Ishikawa (cell line): ENCODE data around the gene CCP110.

Experiments
- EP300 ChIP-seq: IDR thresholded peaks from 2 replicates; pipeline ENCODE4 v1.6.1; 2012; ENCODE audit warnings: borderline replicate concordance
- FOXM1 ChIP-seq: IDR thresholded peaks from 2 replicates; pipeline ENCODE4 v1.6.1; 2012; ENCODE audit warnings: low read depth, borderline replicate concordance
- MAX ChIP-seq: IDR thresholded peaks from 2 replicates; pipeline ENCODE4 v1.6.1; 2012
- RAD21 ChIP-seq: IDR thresholded peaks from 2 replicates; pipeline ENCODE4 v1.6.1; 2012; ENCODE audit warnings: low read depth
- REST ChIP-seq: IDR thresholded peaks from 2 replicates; pipeline ENCODE4 v1.6.1; 2012; ENCODE audit warnings: low read depth, mild to moderate bottlenecking
- TAF1 ChIP-seq: IDR thresholded peaks from 2 replicates; pipeline ENCODE4 v1.6.1; 2012; ENCODE audit warnings: low read depth, mild to moderate bottlenecking
- TCF12 ChIP-seq: IDR thresholded peaks from 2 replicates; pipeline ENCODE4 v1.6.1; 2012; ENCODE audit warnings: low read depth
- TEAD4 ChIP-seq: IDR thresholded peaks from 2 replicates; pipeline ENCODE4 v1.6.1; 2012
- YY1 ChIP-seq: IDR thresholded peaks from 2 replicates; pipeline ENCODE4 v1.6.1; 2012; ENCODE audit warnings: low read depth
- ZBTB7A ChIP-seq: IDR thresholded peaks from 2 replicates; pipeline ENCODE4 v1.6.1; 2012; ENCODE audit warnings: low read depth
- TF ChIP-seq, protein P1 (sequence below): IDR thresholded peaks from 2 replicates; pipeline ENCODE4 v1.6.1; 2012

GRCh38 chr16:19499481-19499880 lies 24.3 kb upstream of the CCP110 start:
- no peak for TF ChIP-seq RAD21
- no peak for TF ChIP-seq TAF1
- TF ChIP-seq TEAD4, result no peak
- TF ChIP-seq FOXM1, result no peak
- TF ChIP-seq EP300, result no peak
- no peak for TF ChIP-seq REST
- no peak for TF ChIP-seq TCF12
- TF ChIP-seq ZBTB7A, result no peak
- no peak for TF ChIP-seq YY1
- no peak for TF ChIP-seq MAX
- TF ChIP-seq, protein P1, sequence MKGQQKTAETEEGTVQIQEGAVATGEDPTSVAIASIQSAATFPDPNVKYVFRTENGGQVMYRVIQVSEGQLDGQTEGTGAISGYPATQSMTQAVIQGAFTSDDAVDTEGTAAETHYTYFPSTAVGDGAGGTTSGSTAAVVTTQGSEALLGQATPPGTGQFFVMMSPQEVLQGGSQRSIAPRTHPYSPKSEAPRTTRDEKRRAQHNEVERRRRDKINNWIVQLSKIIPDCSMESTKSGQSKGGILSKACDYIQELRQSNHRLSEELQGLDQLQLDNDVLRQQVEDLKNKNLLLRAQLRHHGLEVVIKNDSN, result no peak
